Tongue (tissue), 2 donors: ENCODE measurements around the gene NF1. TPM values are rescaled to one million over a fixed set of nuclear protein-coding genes. Genes with fewer than 3 reads are reported as not detected.
A peak's percentile ranks its signal among the peaks of the same experiment; 100 is the strongest.
"Not testable (repeated sequence)": the region's sequence is repeated elsewhere in the genome, so short reads cannot be mapped to it uniquely, and the experiment has no call there.

Source experiments
- DNase-seq: peaks from one replicate; pipeline ENCODE4 v3.0.0-alpha.2; 2015
- total RNA-seq: library from RNA; depleted of rRNA; stranded (reverse); fragments of >200 nt; gene quantifications from one replicate; pipeline ENCODE4 v1.2.3, GENCODE V29; 2014

NF1 gene
- total RNA-seq, 1 donor from 2014 or later, result 106 TPM

GRCh38 chr17:31329221-31329620 lies 234.4 kb downstream of the NF1 start:
- DNase-seq, result no peak

DNA sequence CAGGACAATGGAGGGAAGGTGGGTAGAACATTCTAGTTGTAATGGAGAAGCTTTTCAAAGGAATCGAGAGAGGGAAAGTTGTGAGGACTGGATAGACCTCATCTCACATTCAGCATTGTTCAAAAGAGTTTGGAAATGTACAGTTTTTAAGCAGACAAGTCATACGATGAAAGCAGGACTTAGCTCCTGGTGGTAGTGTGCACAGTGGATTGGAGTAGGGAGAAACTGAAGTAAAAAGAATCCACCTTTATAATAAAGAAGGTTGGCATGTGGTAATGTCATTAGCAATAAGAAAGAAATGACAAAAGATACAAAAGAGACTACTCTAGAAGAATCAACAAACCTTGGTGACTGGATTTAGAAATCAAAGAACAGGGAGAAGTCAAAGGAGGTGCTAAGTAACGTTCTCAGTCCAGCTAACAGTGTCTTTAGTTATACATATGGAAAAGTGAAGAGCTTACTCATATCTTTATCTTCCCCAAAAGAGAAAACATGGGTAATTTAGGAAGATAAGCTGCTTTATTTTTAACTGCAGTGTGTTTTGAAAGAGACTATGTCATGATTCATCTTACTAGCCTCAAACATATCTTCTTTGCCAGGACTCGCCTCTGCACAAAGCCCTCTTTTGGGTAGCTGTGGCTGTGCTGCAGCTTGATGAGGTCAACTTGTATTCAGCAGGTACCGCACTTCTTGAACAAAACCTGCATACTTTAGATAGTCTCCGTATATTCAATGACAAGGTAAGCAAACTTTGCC lies 245.3 kb downstream of the NF1 start:
- no peak for DNase-seq

- not testable (repeated sequence) for DNase-seq
These were observed 250.5 kb downstream of the NF1 start for GRCh38 chr17:31345191-31345747.

DNA sequence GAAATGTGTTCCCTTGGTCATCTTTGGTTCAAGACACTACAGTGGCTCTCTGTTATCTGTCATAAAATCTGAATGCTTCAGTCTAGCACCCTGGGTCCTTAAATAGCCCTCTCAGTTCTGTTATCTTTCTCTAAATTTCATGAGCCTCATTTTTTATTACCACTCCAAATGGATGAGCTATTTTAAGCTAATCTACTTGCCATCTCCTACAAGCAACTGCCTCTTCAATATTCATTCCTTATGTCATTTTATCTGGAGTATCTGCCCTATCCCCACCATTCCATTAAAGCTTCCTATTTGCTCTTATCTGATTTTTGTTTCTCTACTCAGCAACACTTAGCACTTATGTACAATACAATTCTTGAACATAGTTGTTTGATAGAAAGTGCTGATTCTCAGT lies 254.7 kb downstream of the NF1 start:
- no peak for DNase-seq

GRCh38 chr17:31355935-31356334 lies 261.2 kb downstream of the NF1 start:
- no peak for DNase-seq

DNA sequence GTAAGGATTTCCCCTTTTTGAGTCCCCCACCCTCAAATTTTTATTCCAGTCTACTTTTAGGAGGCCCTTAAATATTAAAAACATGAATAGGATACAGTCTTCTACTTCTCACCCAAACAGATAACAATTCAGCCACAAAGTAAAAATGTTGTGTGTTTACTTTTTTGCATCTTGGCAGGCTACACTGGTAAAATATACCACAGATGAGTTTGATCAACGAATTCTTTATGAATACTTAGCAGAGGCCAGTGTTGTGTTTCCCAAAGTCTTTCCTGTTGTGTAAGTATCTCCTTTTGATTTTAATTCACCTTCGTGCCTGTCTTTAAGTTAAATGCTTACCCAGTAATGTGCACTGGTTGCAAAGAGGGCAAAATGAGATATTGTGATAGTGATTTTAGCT lies 262.3 kb downstream of the NF1 start:
- no peak for DNase-seq

- DNase-seq, result peak; percentile 10
These were observed 263.1 kb downstream of the NF1 start for GRCh38 chr17:31357839-31358394.

- no peak for DNase-seq
These were observed 269.2 kb downstream of the NF1 start for GRCh38 chr17:31364012-31364411.

DNA sequence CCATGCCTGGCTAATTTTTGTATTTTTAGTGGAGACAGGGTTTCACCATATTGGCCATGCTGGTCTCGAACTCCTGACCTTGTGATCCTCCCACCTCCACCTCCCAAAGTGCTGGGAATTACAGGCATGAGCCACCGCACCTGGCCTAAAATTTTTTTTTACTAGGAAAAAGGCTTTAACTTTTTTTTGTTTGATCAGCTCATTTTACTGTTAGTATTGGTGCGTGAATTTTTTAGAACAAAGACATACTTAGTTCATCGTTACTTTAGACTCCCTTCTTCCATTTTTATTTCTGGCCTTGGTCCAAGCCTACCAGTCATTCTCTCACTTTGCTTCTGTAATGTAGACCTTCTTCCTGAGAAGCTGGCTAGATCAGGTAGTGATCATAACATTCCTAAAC lies 271.3 kb downstream of the NF1 start:
- DNase-seq, result no peak

DNA sequence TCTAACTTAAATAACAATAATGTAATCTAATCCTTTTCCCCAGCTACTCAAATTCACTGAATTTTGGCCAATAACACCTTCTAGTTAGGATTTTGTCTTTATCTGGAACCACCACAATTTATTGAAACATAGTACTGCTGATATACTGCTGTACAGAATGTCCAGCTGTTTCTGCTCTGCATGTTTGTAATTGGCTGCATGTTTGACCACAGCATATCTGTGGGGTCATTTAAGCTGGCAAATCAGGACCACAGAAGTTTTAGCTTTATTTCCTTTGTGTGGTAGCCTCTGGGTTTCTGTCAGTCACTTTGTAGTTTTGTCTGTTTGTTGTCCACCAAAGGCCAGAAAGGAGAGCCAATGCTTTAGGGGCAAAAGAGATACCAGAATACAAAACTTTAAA lies 274.5 kb downstream of the NF1 start:
- no peak for DNase-seq

DNA sequence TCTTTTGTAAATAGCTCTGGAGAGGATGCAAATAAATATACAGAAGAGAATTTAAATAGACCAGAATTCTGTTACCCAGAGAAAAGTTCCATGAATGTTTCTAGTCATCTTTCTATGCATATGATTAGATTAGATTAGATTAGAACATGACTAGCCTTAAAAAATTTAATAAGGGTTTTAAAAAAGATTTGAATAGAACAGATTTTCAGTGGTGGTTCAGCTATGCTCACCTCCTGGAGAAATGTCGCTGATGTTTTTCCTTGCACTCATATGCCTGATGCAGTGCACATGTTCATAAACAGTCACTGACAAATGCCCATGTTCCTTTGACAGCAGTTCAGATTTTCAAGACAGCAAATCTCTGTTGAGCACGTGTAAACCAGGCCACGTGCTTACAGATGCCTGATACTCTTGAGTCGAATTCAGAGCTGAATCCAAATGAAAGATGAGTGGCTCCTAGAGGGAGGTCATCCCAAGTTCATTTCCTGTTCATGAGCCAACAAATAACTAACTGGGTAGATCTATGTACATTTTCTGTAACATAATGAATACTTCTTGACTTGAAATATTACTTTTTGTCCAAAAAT lies 276.8 kb downstream of the NF1 start:
- DNase-seq, result peak; percentile 22

GRCh38 chr17:31373150-31374093 lies 278.6 kb downstream of the NF1 start:
- peak; percentile 48 for DNase-seq

GRCh38 chr17:31374094-31374447 lies 279.3 kb downstream of the NF1 start:
- no peak for DNase-seq

DNA sequence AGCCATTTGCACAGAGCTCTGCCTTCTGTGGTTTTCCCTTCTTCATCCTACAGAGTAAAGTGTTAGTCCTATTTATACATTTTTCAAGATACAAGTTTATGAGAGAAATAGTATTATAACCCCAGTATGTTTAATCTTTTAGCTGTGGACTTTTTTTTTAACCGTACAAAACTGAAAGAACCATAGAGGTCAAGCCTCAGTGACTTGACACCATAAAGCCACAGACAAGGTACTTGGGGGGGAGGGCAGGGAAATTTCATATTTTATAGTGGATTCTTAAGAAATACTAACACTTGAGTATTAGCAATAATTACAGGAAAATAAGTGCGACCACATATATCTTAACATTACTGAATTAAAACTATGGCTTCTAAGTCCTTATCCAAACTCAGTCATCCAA lies 279.7 kb downstream of the NF1 start:
- DNase-seq, result no peak

DNA sequence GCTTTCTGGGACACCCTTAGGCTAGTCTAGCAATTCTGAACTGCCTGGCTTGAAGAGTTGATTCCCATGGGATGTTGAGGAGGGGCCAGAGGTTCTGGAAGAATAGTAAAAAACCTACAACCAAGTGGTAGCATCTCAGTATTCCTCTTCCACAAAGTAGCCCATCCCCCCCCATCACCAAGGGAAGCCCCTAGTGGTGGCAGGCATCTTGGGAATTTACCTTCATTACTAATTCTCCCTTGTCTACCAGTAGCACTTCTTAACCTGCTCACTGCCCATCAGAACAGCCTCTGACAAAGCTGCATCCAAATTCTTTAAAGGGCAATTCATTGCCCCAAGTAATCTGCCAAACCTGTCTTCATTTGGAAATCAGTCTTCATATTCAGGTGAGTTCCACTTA lies 283.9 kb downstream of the NF1 start:
- no peak for DNase-seq

- no peak for DNase-seq
These were observed 284.9 kb downstream of the NF1 start for GRCh38 chr17:31379597-31380205.

GRCh38 chr17:31381165-31381668 lies 286.4 kb downstream of the NF1 start:
- DNase-seq, result no peak

DNA sequence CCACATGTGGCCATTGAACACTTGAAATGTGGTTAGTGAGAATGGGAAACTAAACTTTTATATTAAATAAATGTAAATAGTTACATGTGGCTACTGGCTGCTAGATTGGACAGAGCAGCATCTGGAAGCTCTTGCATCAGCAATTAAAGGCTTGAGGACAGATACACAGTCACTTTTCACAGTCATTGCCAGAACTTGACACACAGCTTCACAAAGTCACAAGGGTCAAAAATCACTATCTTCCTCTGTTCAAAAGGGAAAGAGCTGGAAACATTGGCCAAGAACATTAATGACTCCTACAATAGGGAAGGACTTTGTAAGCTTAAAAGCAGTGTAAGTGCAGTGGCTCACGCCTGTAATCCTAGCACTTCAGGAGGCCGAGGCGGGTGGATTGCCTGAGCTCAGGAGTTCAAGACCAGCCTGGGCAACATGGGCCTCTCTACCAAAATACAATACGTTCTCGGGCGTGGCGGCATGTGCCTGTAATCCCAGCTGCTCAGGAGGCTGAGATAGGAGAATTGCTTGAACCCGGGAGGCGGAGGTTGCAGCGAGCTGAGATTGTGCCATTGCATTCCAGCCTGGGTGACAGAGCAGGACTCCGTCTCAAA lies 288.0 kb downstream of the NF1 start:
- DNase-seq, result not testable (repeated sequence)

DNA sequence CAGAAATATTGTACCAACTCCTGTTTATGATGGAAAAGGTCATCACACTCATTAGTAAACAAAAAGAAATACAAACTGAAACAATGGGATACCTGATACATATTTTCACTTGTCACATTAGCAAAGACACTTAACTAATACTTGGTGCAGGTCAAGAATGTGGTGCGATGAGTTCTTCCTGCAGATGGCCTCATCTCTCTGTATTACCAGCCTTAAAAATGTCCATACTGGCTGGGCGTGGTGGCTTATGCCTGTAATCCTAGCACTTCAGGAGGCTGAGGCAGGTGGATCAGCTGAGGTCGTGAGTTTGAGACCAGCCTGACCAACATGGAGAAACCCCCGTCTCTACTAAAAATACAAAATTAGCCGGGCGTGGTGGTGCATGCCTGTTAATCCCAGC lies 288.7 kb downstream of the NF1 start:
- not testable (repeated sequence) for DNase-seq

DNA sequence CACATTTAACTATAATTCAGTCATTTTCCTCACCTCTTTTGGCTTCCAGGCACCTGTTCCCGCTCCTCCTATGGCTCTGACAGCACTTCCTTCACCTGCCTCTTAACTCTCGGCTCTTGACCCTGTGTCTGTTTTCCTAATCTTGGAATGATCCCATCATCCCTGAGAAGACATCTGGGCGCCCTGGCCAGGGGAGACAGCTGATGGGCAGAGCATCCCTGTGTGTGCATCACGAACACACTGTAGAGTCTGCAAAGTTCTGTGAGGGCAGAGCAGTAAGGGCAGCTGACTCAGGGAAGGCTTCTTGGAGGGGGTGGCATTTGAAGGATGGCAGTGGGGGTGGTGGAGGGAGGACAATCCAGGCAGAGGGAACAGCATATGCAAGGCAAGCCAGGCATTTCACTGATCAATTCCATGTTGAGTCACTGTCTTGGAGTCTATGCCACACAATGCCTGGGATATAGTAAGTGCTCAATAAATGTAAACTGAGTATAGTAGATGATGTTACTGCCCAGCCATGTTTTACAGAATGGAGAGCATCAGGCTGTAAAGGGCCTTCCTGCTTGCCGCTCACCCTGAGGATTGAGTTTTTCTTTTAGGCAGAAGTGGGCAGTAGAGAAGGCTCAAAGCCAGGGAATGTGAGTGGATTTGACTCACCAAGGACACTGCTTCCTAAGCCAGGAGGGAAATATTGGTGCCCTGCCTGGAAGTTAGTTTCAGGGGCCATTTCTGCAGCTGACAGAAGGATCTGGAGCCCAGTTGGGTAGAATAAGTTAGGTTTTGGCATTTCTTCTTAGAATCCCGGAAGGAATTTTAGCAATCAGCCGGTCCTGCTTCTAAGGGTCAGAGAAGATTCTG lies 290.9 kb downstream of the NF1 start:
- no peak for DNase-seq
